MCF 10A (cell line): ENCODE measurements around the gene SLC6A11. TPM values are rescaled to one million over a fixed set of nuclear protein-coding genes. Genes with fewer than 3 reads are reported as not detected.

Experiments
- BruUV-seq: library from RNA; stranded (reverse); fragments of 400-500 nt; replicated peaks from 2 replicates; lab custom pipeline; 2021; lab: Mats Ljungman, UMichigan
- CTCF ChIA-PET: fragments of 300-600 bp; sonication (Branson Sonifier 250); formaldehyde crosslinking; extraction: SDS; loops from one replicate; lab custom pipeline; 2021; ENCODE audit warnings: antibody characterized with exemption, inconsistent platforms; lab: Yijun Ruan, JAX
- POLR2A ChIA-PET: fragments of 300-600, 350-650 bp; sonication (Branson Sonifier 250); formaldehyde crosslinking; extraction: SDS; loops from one replicate; lab custom pipeline; 2020; ENCODE audit warnings: antibody characterized with exemption, inconsistent platforms; lab: Yijun Ruan, JAX
- DNase-seq: peaks from one replicate; pipeline ENCODE4 v3.0.0-alpha.2; 2018; ENCODE audit not compliant: unreplicated experiment
- H3K27ac Mint-ChIP-seq: one replicate; pipeline ENCODE4 v1.8.0; 2022; ENCODE audit warnings: mild to moderate bottlenecking, low read depth, mixed read lengths; ENCODE audit not compliant: unreplicated experiment
- H3K27me3 Mint-ChIP-seq: one replicate; pipeline ENCODE4 v1.8.0; 2022; ENCODE audit warnings: mixed read lengths; ENCODE audit not compliant: insufficient read depth, unreplicated experiment
- H3K36me3 Mint-ChIP-seq: one replicate; pipeline ENCODE4 v1.8.0; 2022; ENCODE audit warnings: mild to moderate bottlenecking, moderate library complexity, mixed read lengths; ENCODE audit not compliant: insufficient read depth, unreplicated experiment
- H3K4me1 Mint-ChIP-seq: one replicate; pipeline ENCODE4 v1.8.0; 2022; ENCODE audit warnings: mixed read lengths; ENCODE audit not compliant: insufficient read depth, unreplicated experiment
- H3K4me3 Mint-ChIP-seq: one replicate; pipeline ENCODE4 v1.8.0; 2022; ENCODE audit warnings: mild to moderate bottlenecking, moderate library complexity, mixed read lengths; ENCODE audit not compliant: unreplicated experiment
- H3K9me3 Mint-ChIP-seq: one replicate; pipeline ENCODE4 v1.8.0; 2022; ENCODE audit warnings: mixed read lengths; ENCODE audit not compliant: unreplicated experiment
- intact Hi-C: fragments of 100-400 bp; cut with micrococcal nuclease; formaldehyde crosslinking; loops from 2 replicates; pipeline ENCODE4 v1.14.1; 2022
- total RNA-seq: library from RNA; stranded (reverse); gene quantifications from 2 replicates; pipeline ENCODE4 v1.2.3, GENCODE V29; 2022
- TF ChIP-seq, protein P1 (sequence below): fragments of 200-600 bp; IDR thresholded peaks from one replicate; pipeline ENCODE4 v1.8.0; 2022; ENCODE audit warnings: antibody characterized with exemption, mild to moderate bottlenecking; ENCODE audit not compliant: unreplicated experiment

SLC6A11 gene
- total RNA-seq, 1 experiment from 2014 or later, result 1.4 TPM

DNA sequence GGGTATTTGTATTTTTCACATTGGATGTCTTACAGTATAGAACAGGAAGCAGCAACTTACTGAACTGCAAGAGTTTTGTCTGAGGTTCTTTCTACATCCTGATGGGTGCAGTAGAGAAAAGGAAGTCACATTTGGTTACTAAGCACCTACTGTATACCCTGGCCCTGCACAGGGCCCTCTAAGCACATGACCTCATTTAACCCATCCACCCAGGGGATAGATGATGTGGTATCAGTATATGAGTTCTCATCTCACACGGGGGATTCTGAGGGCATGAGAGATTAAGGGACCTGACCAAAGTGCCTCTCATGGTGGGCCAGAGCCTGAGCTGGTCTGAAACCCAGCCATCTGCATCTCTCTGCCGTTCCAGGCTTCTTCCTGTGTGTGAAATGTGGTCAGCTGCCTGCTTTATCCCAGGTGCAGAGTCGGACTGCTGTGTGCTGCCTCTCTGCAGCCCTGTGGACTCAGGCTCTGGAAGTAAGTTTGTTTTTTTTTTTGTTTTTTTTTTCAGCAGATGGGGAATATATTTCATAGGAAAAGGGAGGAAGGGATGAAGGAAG, 17.9 kb downstream of the SLC6A11 start:
- Mint-ChIP-seq H3K4me1 (no peaks in the 10 kb centered on the region), H3K9me3 (no peaks in the 10 kb centered on the region), H3K27ac (no peak overlapping the region), H3K4me3 (no peak overlapping the region), H3K36me3 (peaks cover 7% of the 10 kb centered on the region), H3K27me3 (peaks cover 25% of the 10 kb centered on the region)
- intact Hi-C loops, result no loop called here
- DNase-seq, result no peak
- POLR2A ChIA-PET, result no interaction called here
- BruUV-seq, result no TSS peak
- TF ChIP-seq, protein P1, sequence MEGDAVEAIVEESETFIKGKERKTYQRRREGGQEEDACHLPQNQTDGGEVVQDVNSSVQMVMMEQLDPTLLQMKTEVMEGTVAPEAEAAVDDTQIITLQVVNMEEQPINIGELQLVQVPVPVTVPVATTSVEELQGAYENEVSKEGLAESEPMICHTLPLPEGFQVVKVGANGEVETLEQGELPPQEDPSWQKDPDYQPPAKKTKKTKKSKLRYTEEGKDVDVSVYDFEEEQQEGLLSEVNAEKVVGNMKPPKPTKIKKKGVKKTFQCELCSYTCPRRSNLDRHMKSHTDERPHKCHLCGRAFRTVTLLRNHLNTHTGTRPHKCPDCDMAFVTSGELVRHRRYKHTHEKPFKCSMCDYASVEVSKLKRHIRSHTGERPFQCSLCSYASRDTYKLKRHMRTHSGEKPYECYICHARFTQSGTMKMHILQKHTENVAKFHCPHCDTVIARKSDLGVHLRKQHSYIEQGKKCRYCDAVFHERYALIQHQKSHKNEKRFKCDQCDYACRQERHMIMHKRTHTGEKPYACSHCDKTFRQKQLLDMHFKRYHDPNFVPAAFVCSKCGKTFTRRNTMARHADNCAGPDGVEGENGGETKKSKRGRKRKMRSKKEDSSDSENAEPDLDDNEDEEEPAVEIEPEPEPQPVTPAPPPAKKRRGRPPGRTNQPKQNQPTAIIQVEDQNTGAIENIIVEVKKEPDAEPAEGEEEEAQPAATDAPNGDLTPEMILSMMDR, result no peak
- CTCF ChIA-PET, result interaction anchor here (1.6 kb wide), 1 partner anchor 10 kb away, joined by 3 read pairs; no protein-coding TSS in a partner anchor

DNA sequence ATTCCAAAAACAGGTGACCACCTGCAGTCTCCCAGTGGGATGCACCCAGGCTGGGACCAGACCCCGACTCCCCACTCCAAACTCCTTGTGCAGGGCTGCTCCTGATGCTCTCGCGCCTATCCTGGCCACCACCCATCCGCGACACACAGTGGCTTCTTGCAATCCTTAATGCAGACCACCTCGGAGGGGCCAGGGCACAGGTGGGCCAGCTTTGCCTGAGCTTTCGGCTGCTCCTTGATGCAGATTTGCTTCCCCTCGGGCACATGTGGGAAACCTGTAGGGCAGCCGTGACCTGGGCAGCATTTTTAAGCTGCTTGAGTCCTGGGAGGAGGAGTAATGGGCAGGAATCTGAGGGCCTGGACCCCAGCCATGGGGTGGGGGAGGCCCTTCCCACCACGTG, 18.9 kb downstream of the SLC6A11 start:
- H3K27me3 Mint-ChIP-seq, result peaks cover 35% of the 10 kb centered on the region

DNA sequence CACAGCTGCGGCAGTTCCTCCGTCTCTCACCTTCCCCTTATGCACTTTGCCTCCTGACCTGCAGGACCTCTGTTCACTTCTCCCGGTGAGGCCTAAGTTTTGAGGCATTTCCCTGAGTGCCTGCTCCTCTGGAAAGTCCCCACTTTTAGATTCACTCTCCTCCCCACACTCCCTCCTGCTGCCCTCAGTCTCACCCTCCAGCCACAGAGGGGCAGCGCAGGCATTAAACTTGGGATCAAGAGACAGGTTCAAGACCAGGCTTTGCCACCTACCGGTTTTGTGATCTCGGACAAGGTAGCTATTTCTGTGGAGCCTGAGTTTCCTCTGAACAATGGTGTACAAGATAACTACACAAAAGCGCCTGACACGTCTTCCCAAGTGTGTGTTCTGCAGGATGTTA, 19.4 kb downstream of the SLC6A11 start:
- Mint-ChIP-seq H3K27ac (no peak overlapping the region), H3K4me3 (no peak overlapping the region), H3K4me1 (no peaks in the 10 kb centered on the region), H3K36me3 (peaks cover 3% of the 10 kb centered on the region), H3K27me3 (peaks cover 38% of the 10 kb centered on the region), H3K9me3 (no peaks in the 10 kb centered on the region)
- no TSS peak for BruUV-seq
- ChIA-PET POLR2A (no interaction called here), CTCF (interaction anchor here (1.3 kb wide), 2 partner anchors 77 to 226 kb away, joined by 4 to 6 read pairs; no protein-coding TSS in a partner anchor)
- intact Hi-C loops, result no loop called here
- DNase-seq, result no peak
- TF ChIP-seq, protein P1, result no peak

More for the DNA sequence above, 18.9 kb downstream of the SLC6A11 start:
- CTCF ChIA-PET, result interaction anchor here (1.3 kb wide), 2 partner anchors 76 to 226 kb away, joined by 4 to 6 read pairs; no protein-coding TSS in a partner anchor
- no peaks in the 10 kb centered on the region for H3K4me1 Mint-ChIP-seq
- intact Hi-C loops, result no loop called here
- TF ChIP-seq, protein P1, result no peak
- H3K9me3 Mint-ChIP-seq, result no peaks in the 10 kb centered on the region
- H3K4me3 Mint-ChIP-seq, result no peak overlapping the region
- peaks cover 7% of the 10 kb centered on the region for H3K36me3 Mint-ChIP-seq
- H3K27ac Mint-ChIP-seq, result no peak overlapping the region
- no TSS peak for BruUV-seq
- no peak for DNase-seq
- POLR2A ChIA-PET, result no interaction called here

DNA sequence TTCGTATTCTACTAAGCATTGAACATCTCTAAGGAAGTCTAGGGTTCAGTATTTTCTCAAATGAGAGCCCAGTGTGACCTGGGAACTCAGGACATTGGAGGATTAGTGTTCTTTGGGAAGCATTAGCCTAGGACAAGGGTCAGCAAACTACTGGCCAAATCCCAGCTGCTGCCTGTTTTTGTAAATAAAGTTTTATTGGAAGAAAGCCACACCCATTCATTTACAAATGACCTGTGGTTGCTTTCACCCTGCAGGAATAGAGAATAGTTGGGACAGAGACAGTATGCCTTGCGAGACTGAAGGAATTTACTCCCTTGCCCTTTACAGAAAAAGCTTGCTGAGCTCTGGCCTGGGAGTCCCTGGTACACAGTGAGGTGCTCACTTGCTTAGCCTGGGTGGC, 20.6 kb downstream of the SLC6A11 start:
- Mint-ChIP-seq H3K4me1 (no peaks in the 10 kb centered on the region), H3K4me3 (no peak overlapping the region), H3K27ac (no peak overlapping the region), H3K36me3 (no peaks in the 10 kb centered on the region), H3K9me3 (no peaks in the 10 kb centered on the region), H3K27me3 (peaks cover 38% of the 10 kb centered on the region)
- TF ChIP-seq, protein P1, result no peak
- ChIA-PET CTCF (no interaction called here), POLR2A (no interaction called here)
- no TSS peak for BruUV-seq
- intact Hi-C loops, result no loop called here
- DNase-seq, result no peak
